Measurements from ENCODE around the gene NSG2.

Gene NSG2

DNA sequence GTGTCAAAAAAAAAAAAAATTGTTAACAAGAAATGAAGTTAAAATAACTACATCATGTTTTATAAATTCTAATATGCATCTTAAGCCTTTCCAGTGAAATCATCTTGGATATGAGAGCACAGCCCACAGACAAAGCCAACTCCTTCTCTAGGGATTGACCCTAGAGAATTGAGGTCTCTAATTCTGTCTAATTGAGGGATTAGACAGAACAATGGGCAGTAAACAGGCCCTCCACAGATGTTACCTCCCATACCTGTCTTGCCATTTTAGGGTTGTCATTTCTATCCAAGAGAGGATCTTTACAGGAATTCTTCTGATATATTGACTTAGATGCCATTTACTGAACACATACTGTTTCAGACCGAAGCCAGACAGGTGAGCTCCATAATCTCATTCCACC is 42.3 kb downstream of the NSG2 start:
- TF ChIP-seq, protein P1, sequence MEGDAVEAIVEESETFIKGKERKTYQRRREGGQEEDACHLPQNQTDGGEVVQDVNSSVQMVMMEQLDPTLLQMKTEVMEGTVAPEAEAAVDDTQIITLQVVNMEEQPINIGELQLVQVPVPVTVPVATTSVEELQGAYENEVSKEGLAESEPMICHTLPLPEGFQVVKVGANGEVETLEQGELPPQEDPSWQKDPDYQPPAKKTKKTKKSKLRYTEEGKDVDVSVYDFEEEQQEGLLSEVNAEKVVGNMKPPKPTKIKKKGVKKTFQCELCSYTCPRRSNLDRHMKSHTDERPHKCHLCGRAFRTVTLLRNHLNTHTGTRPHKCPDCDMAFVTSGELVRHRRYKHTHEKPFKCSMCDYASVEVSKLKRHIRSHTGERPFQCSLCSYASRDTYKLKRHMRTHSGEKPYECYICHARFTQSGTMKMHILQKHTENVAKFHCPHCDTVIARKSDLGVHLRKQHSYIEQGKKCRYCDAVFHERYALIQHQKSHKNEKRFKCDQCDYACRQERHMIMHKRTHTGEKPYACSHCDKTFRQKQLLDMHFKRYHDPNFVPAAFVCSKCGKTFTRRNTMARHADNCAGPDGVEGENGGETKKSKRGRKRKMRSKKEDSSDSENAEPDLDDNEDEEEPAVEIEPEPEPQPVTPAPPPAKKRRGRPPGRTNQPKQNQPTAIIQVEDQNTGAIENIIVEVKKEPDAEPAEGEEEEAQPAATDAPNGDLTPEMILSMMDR (IDR thresholded peaks at IDR 0.05; ENCODE audit: low read length): no peak
- no peak for TF ChIP-seq EZH2 (IDR thresholded peaks at IDR 0.05; ENCODE audit: borderline replicate concordance, low read length)
- Histone ChIP-seq H4K20me1 (ENCODE audit: insufficient read depth, low read length) (no peaks in the 10 kb centered on the region), H3K27ac (ENCODE audit: low read depth, low read length, poor library complexity, severe bottlenecking) (no peak overlapping the region), H3F3A (ENCODE audit: insufficient read depth, low read length) (no peaks in the 10 kb centered on the region), H3K9me2 (ENCODE audit: low read depth, low read length) (no peaks in the 10 kb centered on the region), H3K9me3 (ENCODE audit: low read length) (no peaks in the 10 kb centered on the region), H3K9ac (ENCODE audit: low read length) (no peak overlapping the region), H3K4me1 (ENCODE audit: insufficient read depth, low read length, severe bottlenecking) (peaks cover 6% of the 10 kb centered on the region), H3K36me3 (ENCODE audit: insufficient read depth, low read length) (no peaks in the 10 kb centered on the region), H3K4me3 (ENCODE audit: low read depth, low read length, poor library complexity, severe bottlenecking) (no peak overlapping the region), H3K79me2 (ENCODE audit: insufficient read depth, low read length) (no peaks in the 10 kb centered on the region), H3K4me2 (ENCODE audit: low read length) (no peak overlapping the region), H3K27me3 (ENCODE audit: insufficient read depth, low read length) (peaks cover 7% of the 10 kb centered on the region), H2AFZ (ENCODE audit: low read length) (no peak overlapping the region)

DNA sequence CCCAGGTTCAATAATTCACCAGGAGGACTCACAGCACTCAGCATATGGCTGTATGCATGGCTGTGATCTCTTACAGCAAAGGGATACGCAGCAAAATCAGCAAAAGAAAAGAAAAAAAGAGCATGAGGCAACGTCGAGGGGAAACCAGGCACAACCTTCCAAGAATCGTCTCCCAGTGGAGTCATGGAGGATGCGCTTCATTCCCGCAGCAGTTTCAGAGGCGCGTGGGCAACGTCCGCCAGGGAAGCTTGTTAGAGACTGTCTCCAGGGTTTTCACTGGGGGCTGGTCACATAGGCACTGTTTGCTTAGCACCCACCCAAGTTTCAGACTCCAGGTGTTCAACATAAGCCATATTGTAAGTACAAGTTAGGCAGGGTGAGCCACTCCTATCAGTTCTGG is 44.6 kb downstream of the NSG2 start:
- Histone ChIP-seq H3K27ac (ENCODE audit: low read depth, low read length, poor library complexity, severe bottlenecking) (no peak overlapping the region), H3F3A (ENCODE audit: insufficient read depth, low read length) (no peaks in the 10 kb centered on the region), H3K79me2 (ENCODE audit: insufficient read depth, low read length) (no peaks in the 10 kb centered on the region), H3K9ac (ENCODE audit: low read length) (no peak overlapping the region), H3K36me3 (ENCODE audit: insufficient read depth, low read length) (no peaks in the 10 kb centered on the region), H3K9me2 (ENCODE audit: low read depth, low read length) (no peaks in the 10 kb centered on the region), H2AFZ (ENCODE audit: low read length) (no peak overlapping the region), H3K9me3 (ENCODE audit: low read length) (no peaks in the 10 kb centered on the region), H3K4me1 (ENCODE audit: insufficient read depth, low read length, severe bottlenecking) (no peaks in the 10 kb centered on the region), H4K20me1 (ENCODE audit: insufficient read depth, low read length) (no peaks in the 10 kb centered on the region), H3K4me3 (ENCODE audit: low read depth, low read length, poor library complexity, severe bottlenecking) (no peak overlapping the region), H3K27me3 (ENCODE audit: insufficient read depth, low read length) (peaks cover 7% of the 10 kb centered on the region), H3K4me2 (ENCODE audit: low read length) (no peak overlapping the region)
- no peak for TF ChIP-seq EZH2 (IDR thresholded peaks at IDR 0.05; ENCODE audit: borderline replicate concordance, low read length)
- TF ChIP-seq, protein P1 (IDR thresholded peaks at IDR 0.05; ENCODE audit: low read length): no peak

- Histone ChIP-seq H3K27ac (ENCODE audit: low read depth, low read length, poor library complexity, severe bottlenecking) (no peak overlapping the region), H2AFZ (ENCODE audit: low read length) (no peak overlapping the region), H3K27me3 (ENCODE audit: insufficient read depth, low read length) (peaks cover 7% of the 10 kb centered on the region; the same call in 1 of the 2 replicates), H3F3A (ENCODE audit: insufficient read depth, low read length) (no peaks in the 10 kb centered on the region), H3K79me2 (ENCODE audit: insufficient read depth, low read length) (no peaks in the 10 kb centered on the region), H3K9me2 (ENCODE audit: low read depth, low read length) (no peaks in the 10 kb centered on the region), H3K4me2 (ENCODE audit: low read length) (no peak overlapping the region), H3K9me3 (ENCODE audit: low read length) (no peaks in the 10 kb centered on the region), H3K4me3 (ENCODE audit: low read depth, low read length, poor library complexity, severe bottlenecking) (no peak overlapping the region), H3K9ac (ENCODE audit: low read length) (no peak overlapping the region), H4K20me1 (ENCODE audit: insufficient read depth, low read length) (no peaks in the 10 kb centered on the region), H3K36me3 (ENCODE audit: insufficient read depth, low read length) (no peaks in the 10 kb centered on the region), H3K4me1 (ENCODE audit: insufficient read depth, low read length, severe bottlenecking) (no peaks in the 10 kb centered on the region)
- TF ChIP-seq, protein P1 (IDR thresholded peaks at IDR 0.05; ENCODE audit: low read length): no peak
- no peak for TF ChIP-seq EZH2 (IDR thresholded peaks at IDR 0.05; ENCODE audit: borderline replicate concordance, low read length)
Measured at GRCh38 chr5:174093123-174093522, 47.6 kb downstream of the NSG2 start.

All from OCI-LY1 (cell line).